COR-L47 (cell line): ENCODE data around the gene CLEC7A.

Experiments used
- DNase-seq: peaks from one replicate; lab custom pipeline; 2025; lab: John Stamatoyannopoulos, UW

CLEC7A gene

DNA sequence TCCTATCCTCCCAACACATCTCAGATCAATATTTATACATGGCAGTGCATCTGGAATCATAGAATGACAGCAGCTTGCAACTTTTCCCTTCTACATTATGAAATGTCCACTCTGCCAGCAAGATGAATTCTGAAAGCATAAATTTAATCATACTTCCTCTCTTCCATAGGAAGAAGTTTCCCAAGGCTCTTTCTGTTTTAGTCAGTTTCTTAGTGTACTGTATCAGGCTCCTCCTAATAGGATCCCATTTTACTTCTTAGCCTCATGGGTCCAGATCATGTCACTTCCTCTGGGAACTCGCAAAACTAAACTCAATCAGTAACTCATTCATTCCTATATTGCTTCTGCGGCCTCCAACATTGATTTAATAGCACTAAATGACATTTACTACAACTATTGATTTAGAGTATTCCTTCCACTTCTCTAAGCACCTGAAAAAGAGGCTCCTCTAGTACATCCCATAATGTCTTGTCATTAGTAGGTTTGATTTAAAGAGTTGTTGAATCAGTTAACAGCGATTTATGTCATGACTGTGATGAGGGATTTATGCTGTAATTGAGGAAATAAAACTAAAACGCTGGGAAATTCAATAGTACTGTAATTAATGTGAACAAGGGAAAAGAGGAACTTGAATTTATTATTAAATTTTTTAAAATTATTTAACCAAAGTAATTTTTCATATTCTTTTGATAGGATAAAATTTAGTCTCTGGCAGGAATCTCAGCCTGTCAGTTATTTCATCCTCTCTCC lies 35.2 kb downstream of the CLEC7A start:
- DNase-seq, result no peak

GRCh38 chr12:10088955-10089900 lies 40.8 kb downstream of the CLEC7A start:
- no peak for DNase-seq

GRCh38 chr12:10088031-10088430 lies 42.0 kb downstream of the CLEC7A start:
- no peak for DNase-seq

- DNase-seq, result no peak
Measured at GRCh38 chr12:10086387-10086786, 43.6 kb downstream of the CLEC7A start.

- no peak for DNase-seq
Measured at GRCh38 chr12:10084733-10085132, 45.3 kb downstream of the CLEC7A start.

- DNase-seq, result no peak
Measured at GRCh38 chr12:10082117-10082874, 47.7 kb downstream of the CLEC7A start.

DNA sequence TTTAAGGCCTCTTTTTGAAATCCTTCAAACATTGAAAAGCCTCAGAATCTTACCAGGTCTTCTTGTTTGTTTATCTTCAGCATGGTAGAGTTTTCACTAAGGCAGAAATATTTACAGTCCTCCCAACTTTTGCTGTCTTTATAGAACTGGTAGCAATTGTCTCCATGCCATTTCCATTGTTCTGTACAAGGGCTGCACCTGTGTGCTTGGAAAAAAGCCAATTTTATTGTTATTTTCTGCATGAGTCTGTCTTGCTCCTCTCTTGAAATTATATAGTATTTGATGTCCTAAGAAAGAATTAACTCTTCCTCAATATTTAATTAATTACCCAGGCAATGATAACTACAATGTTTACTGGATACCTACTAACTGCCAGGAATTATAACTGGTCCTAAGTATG lies 54.5 kb downstream of the CLEC7A start:
- DNase-seq, result no peak

DNA sequence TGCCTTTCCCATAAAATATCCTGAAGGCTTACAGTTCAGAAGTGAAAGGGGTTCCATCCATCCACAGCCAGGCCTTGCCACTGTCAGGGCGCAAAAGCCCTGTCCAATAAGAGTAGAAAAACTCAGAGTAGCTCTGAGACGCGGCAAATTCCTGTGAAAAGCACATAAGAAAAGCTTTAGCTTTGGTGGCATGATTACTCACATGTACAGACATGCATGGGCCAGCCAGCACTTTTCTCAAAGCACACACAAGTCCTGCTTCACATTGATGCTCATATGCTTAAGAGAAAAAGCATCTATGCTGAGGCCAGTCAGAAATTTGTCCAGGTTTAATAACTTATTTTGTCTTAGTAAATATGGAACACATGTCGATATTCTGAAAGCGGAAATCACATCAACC lies 56.7 kb downstream of the CLEC7A start:
- DNase-seq, result no peak

GRCh38 chr12:10072131-10072530 lies 57.9 kb downstream of the CLEC7A start:
- no peak for DNase-seq

GRCh38 chr12:10070380-10070779 lies 59.6 kb downstream of the CLEC7A start:
- no peak for DNase-seq

DNA sequence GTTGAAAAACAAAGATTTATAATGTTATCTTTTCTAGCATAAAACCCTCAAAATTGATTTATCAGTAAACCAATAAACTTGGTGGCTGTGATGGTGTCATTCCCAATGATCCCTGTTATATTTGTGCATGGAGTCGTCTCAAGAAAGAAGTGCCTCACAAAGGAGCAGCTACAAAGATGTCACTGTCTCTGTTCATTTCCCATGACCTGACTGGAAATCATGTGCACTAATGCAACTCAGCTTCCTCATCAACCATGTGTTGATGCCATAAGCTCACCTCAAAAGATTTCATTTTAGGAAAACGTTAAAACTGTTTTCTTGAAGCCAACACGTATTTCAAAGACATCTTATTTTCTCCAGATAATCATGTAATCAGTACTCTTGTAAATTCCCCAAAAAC lies 60.0 kb downstream of the CLEC7A start:
- DNase-seq, result no peak

DNA sequence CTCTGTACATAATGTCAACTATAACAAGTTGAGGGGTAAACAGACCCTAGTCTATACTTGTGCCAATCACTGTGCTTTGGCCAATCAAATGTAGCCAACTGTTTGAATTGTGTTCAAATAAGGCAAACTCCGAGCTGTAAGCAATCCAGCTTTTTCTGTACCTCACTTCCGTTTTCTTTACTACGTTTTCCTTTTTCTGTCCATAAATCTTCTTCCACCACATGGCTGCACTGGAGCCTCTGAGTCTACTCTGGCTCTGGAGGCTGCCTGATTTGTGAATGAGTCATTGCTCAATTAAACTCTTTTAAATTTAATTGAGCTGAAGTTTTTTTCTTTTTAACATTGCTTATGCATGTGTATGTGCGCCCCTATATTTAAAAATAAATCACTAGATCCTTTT lies 60.9 kb downstream of the CLEC7A start:
- no peak for DNase-seq

- no peak for DNase-seq
Measured at GRCh38 chr12:10068644-10069043, 61.4 kb downstream of the CLEC7A start.

- DNase-seq, result no peak
Measured at GRCh38 chr12:10067942-10068341, 62.1 kb downstream of the CLEC7A start.

DNA sequence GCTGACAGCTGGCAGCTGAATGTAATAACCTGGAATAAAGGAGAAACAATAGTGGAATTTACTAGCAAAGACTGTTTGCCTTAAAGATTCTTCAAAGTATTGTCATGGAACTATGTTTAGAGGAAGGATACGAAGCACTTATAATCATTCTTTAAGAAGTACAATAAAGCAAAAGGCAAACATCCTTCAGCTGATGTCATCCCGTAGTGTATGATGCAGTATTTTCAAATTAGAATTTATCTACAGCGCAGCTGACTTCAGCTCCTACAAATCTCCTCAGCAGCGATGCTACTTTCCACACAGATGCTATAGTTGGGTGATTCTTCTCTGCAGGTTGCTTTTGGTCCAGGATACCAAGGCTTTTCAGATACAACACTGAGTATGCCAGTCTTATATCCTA lies 62.7 kb downstream of the CLEC7A start:
- DNase-seq, result no peak
